ENCODE results near the gene BANK1. TPM values are rescaled to one million over a fixed set of nuclear protein-coding genes. Genes with fewer than 3 reads are reported as not detected.
"Not testable (repeated sequence)": the region's sequence is repeated elsewhere in the genome, so short reads cannot be mapped to it uniquely, and the experiment has no call there.

Gene BANK1
- total RNA-seq, 4 donors from 2014 or later = 0.27 to 1.2 (median 0.51) TPM

- no peaks in the 10 kb centered on the region for H3K9me3 ChIP-seq
- H3K36me3 ChIP-seq = no peaks in the 10 kb centered on the region
- no peak overlapping the region for H3K4me3 ChIP-seq
- no peaks in the 10 kb centered on the region for H3K4me1 ChIP-seq
- intact Hi-C loops (cut with DNase I) = no loop called here
- H3K27ac ChIP-seq = no peak overlapping the region
- no peaks in the 10 kb centered on the region for H3K27me3 ChIP-seq
- DNase-seq = no peak
- 59 to 97% methylated on average over 2 of the region's 2 CpGs for WGBS, 2 donors
- no peak for TF ChIP-seq POLR2A (IDR thresholded peaks at IDR 0.05)
- TF ChIP-seq CTCF (IDR thresholded peaks at IDR 0.05) = no peak
These were observed 95.0 kb downstream of the BANK1 start for GRCh38 chr4:101885574-101885973.

- DNase-seq = no peak
- 75 to 77% methylated on average over 3 of the region's 3 CpGs for WGBS, 2 donors
- Histone ChIP-seq H3K9me3 (no peaks in the 10 kb centered on the region), H3K4me1 (no peaks in the 10 kb centered on the region), H3K36me3 (no peaks in the 10 kb centered on the region), H3K27me3 (no peaks in the 10 kb centered on the region), H3K27ac (no peak overlapping the region), H3K4me3 (no peak overlapping the region)
- TF ChIP-seq POLR2A (IDR thresholded peaks at IDR 0.05) (no peak), CTCF (IDR thresholded peaks at IDR 0.05) (no peak)
- intact Hi-C loops (cut with DNase I) = no loop called here
These were observed 96.3 kb downstream of the BANK1 start for GRCh38 chr4:101886826-101887225.

GRCh38 chr4:101888472-101888871, 97.9 kb downstream of the BANK1 start:
- Histone ChIP-seq H3K4me1 (no peaks in the 10 kb centered on the region), H3K4me3 (no peak overlapping the region), H3K27me3 (no peaks in the 10 kb centered on the region), H3K36me3 (no peaks in the 10 kb centered on the region), H3K9me3 (no peaks in the 10 kb centered on the region), H3K27ac (no peak overlapping the region)
- WGBS, 2 donors = 80 to 82% methylated on average over 4 of the region's 4 CpGs
- no peak for TF ChIP-seq POLR2A (IDR thresholded peaks at IDR 0.05)
- TF ChIP-seq CTCF (IDR thresholded peaks at IDR 0.05) = no peak
- DNase-seq = no peak
- intact Hi-C loops (cut with DNase I) = no loop called here

GRCh38 chr4:101905527-101905926, 115.0 kb downstream of the BANK1 start:
- H3K4me1 ChIP-seq; intact Hi-C loops (cut with DNase I); H3K4me3 ChIP-seq; H3K27me3 ChIP-seq; DNase-seq; H3K9me3 ChIP-seq; H3K27ac ChIP-seq; H3K36me3 ChIP-seq: not testable (repeated sequence)
- 72 to 82% methylated on average over 5 of the region's 5 CpGs for WGBS, 2 donors

- no peak for DNase-seq
- no peak for TF ChIP-seq CTCF (IDR thresholded peaks at IDR 0.05)
- TF ChIP-seq POLR2A (IDR thresholded peaks at IDR 0.05) = no peak
- no peaks in the 10 kb centered on the region for H3K36me3 ChIP-seq
- H3K9me3 ChIP-seq = peaks cover 0 to 8% (median 0%) of the 10 kb centered on the region in 3 donors
- intact Hi-C loops (cut with DNase I) = no loop called here
- H3K4me3 ChIP-seq = no peak overlapping the region
- no peaks in the 10 kb centered on the region for H3K4me1 ChIP-seq
- H3K27me3 ChIP-seq = no peaks in the 10 kb centered on the region
- H3K27ac ChIP-seq = no peak overlapping the region
- WGBS, 2 donors = 83 to 89% methylated on average over 4 of the region's 4 CpGs
These were observed 120.3 kb downstream of the BANK1 start for GRCh38 chr4:101910786-101911373.

- Histone ChIP-seq H3K27me3 (no peaks in the 10 kb centered on the region), H3K36me3 (no peaks in the 10 kb centered on the region), H3K9me3 (peaks cover 0 to 6% (median 0%) of the 10 kb centered on the region in 3 donors), H3K4me3 (no peak overlapping the region), H3K4me1 (no peaks in the 10 kb centered on the region), H3K27ac (no peak overlapping the region)
- intact Hi-C loops (cut with DNase I) = no loop called here
- no peak for DNase-seq
- TF ChIP-seq POLR2A (IDR thresholded peaks at IDR 0.05) = no peak
- TF ChIP-seq CTCF (IDR thresholded peaks at IDR 0.05) = no peak
These were observed 121.1 kb downstream of the BANK1 start for GRCh38 chr4:101911616-101912015.
